SW480 (cell line): ENCODE data around the gene ACTA2.

Experiments used
- DNase-seq: peaks from one replicate; pipeline ENCODE4 v3.0.0-alpha.2; 2016; ENCODE audit warnings: low spot score

ACTA2 gene

GRCh38 chr10:88952647-88953111 is at the start of gene ACTA2:
ACTA2 (minus strand) TSS chr10:88952773; CDS start chr10:88948930, 3,843 bp downstream.
- no peak for DNase-seq

- DNase-seq = no peak
These were observed 49.1 kb upstream of the ACTA2 start for GRCh38 chr10:89001729-89002072.

- DNase-seq = no peak
These were observed 48.6 kb upstream of the ACTA2 start for GRCh38 chr10:89001024-89001728.

DNA sequence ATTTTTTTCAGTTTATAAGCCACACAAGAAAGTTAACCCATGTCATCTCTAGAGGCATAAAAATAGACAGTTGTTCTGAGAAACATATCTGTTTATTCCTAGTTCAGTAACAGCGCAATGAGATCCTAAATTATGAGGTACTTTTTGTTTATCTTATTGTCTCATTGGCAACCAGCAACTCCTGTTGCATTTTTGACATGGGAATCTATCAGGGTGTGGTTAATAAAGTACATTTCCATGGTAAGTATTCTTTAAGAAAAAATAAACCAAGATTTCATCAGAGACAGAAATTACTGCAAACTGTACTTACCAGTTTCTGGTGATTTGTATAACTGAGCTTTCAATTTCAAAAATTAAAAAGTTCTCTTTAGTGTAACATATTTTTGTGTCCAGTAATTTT is 47.1 kb upstream of the ACTA2 start:
- no peak for DNase-seq

- DNase-seq = no peak
These were observed 44.4 kb upstream of the ACTA2 start for GRCh38 chr10:88996927-88997326.

GRCh38 chr10:88995156-88995876 is 42.7 kb upstream of the ACTA2 start:
- DNase-seq = no peak

GRCh38 chr10:88994019-88994418 is 41.4 kb upstream of the ACTA2 start:
- no peak for DNase-seq

GRCh38 chr10:88992921-88993524 is 40.5 kb upstream of the ACTA2 start:
- DNase-seq = no peak

DNA sequence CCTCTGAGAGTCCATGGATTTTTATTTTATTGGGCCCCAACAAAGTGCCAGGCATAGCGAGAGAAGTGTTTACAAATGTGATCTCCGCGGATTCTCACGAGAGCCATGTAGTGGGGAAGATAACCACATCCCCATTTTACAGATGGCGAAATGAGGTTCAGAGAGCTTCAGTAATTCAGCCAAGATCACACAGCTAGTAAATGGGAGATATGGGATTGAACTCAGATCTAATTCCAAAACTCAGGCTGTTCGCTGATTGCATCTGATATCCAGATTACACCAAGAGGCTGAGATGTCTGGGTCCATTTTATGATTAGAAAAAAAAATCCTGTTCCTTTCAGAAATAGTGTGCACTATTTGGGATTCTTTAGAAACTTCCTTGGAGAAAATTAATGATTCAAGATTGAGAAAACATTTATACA is 39.3 kb upstream of the ACTA2 start:
- DNase-seq = no peak

GRCh38 chr10:88991161-88991898 is 38.8 kb upstream of the ACTA2 start:
- peak; percentile 40 for DNase-seq

- peak; percentile 83 for DNase-seq
These were observed 38.0 kb upstream of the ACTA2 start, which contains the start of gene FAS for GRCh38 chr10:88990384-88991160. FAS (plus strand) TSS chr10:88990798; CDS start chr10:88990877, 79 bp downstream.

DNA sequence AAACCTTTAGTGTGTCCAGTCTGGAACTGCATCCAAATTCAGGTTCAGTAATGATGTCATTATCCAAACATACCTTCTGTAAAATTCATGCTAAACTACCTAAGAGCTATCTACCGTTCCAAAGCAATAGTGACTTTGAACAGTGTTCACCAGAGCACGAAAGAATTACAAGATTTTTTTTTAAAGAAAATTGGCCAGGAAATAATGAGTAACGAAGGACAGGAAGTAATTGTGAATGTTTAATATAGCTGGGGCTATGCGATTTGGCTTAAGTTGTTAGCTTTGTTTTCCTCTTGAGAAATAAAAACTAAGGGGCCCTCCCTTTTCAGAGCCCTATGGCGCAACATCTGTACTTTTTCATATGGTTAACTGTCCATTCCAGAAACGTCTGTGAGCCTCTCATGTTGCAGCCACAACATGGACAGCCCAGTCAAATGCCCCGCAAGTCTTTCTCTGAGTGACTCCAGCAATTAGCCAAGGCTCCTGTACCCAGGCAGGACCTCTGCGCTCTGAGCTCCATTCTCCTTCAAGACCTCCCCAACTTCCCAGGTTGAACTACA is 37.3 kb upstream of the ACTA2 start:
- DNase-seq = no peak

- DNase-seq = no peak
These were observed 36.9 kb upstream of the ACTA2 start for GRCh38 chr10:88989423-88989822.

DNA sequence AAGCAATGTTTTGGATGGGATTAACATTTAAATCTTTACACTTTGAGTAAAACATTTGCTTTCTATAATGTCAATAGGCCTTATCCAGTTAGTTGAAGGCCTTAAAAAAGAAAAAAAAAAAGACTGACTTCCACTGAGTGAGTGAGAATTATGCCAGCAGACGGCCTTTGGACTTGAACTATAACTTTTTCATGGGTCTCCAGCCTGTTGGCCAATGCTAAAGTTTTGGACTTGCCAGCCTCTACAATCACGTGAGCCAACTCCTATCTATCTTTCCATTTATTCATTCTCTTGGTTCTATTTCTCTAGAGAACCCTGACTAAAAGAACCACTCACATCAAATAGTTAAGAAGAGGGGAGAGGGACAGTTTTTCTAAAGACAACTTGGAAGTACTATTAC is 35.3 kb upstream of the ACTA2 start:
- DNase-seq = no peak

- no peak for DNase-seq
These were observed 34.7 kb upstream of the ACTA2 start for GRCh38 chr10:88987243-88987725.

GRCh38 chr10:88986549-88987242 is 34.1 kb upstream of the ACTA2 start:
- DNase-seq = peak; percentile 30

DNA sequence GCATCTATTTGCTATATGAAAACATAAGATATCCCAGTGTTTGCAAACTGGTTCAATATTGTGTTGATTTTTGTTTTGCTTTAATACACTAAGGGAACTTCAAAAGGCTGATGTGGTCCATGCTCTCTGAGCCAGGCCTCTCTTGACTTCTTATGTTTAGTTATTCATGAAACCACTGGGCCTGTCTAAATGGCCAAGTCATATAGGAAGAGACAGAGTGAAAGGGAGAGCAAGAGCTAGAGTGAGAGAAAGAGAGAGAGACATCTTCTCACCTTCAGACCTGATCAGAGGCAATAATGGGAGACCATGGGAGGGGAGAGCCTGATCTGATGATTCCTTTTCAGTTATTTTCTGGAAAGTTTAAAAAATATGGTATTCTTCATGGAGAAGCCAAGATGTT is 32.0 kb upstream of the ACTA2 start:
- DNase-seq = no peak

DNA sequence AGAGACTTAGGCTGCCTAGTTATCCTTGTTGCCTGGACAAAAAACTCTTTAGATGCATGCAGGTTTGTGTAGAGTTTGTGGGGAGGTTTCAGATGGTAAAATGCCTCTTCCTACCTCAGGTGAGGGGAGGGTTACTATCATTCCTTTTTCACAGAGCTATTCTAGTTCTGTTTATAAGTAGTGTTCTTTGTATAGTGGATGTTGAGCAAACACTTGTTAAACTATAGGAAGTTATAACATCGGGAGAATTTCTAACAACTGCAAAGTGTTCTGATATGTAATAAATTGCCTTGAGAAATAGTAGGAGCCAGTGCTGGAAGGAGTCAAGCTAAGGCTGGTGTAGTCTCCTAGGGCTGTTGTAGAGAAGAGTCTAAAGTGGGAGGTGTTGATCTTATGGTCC is 31.4 kb upstream of the ACTA2 start:
- DNase-seq = no peak

GRCh38 chr10:88983206-88983605 is 30.6 kb upstream of the ACTA2 start:
- no peak for DNase-seq

GRCh38 chr10:88982366-88982765 is 29.8 kb upstream of the ACTA2 start:
- DNase-seq = no peak
